ENCODE data around the gene APOLD1.
"Not testable (repeated sequence)": the region's sequence is repeated elsewhere in the genome, so short reads cannot be mapped to it uniquely, and the experiment has no call there.

APOLD1 gene

DNA sequence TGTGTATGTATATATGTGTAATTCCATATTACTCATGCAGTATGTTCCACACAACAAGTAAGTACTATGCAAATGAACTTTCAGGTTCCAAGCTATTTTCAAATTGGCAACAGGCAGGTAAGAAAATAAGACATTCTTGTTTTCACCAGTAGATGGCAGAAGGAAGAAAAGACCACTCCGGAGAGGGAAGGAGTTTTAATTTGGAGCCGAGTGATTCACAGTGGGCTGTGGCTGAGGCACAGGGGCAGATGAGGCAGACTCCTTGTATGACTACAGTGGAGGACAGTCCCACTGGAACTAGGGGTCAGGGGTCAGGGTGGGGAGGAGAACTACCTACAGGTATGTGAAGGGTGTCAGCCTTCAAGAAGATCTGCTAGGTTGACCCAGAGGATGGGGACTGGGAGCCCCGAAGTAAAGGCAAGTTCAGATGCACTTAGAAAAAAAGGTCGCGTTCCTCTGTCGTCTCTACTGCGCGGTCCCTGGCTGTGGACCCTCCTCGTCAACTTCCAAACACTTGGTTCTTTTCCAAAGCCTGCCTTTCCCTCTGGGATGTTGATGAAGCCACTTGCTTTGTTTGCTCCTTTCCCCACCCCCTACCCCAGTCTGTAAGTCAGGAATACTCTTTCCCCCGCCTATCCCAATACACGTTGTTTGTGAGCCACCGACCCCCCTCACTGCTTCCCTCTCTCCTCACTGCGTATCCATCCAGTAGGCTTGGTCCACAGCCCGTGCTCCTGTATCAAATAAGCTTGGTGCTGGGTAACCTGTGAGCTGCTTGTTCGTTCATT, 51.8 kb downstream of the APOLD1 start:
- no peak overlapping the region for H3K27ac Mint-ChIP-seq
- peak; percentile 43 for ATAC-seq
- H3K4me3 Mint-ChIP-seq = no peak overlapping the region
- H3K27me3 Mint-ChIP-seq = no peaks in the 10 kb centered on the region
- H3K9me3 Mint-ChIP-seq = peaks cover 10% of the 10 kb centered on the region
- H3K36me3 Mint-ChIP-seq = peaks cover 26% of the 10 kb centered on the region
- peaks cover 7% of the 10 kb centered on the region for H3K4me1 Mint-ChIP-seq

DNA sequence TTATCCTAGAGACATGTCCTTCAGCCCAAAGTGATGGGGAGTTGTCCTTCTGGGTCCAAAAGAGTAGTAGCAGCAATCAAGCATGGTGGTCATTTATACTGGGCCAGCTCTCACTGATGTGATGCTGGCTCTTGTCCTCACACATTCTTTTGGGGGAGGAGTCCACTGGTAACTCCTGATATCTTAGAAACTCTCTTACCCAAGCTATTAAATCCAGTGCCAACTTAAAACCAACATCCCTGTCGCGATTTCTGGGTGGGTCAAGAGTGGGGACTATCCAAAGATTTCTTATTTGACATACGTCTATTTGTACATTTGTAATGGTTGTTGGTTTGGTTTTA, 52.3 kb downstream of the APOLD1 start:
- H3K4me3 Mint-ChIP-seq = no peak overlapping the region
- no peak overlapping the region for H3K27ac Mint-ChIP-seq
- H3K4me1 Mint-ChIP-seq = peaks cover 7% of the 10 kb centered on the region
- H3K36me3 Mint-ChIP-seq = peaks cover 24% of the 10 kb centered on the region
- H3K27me3 Mint-ChIP-seq = no peaks in the 10 kb centered on the region
- no peak for ATAC-seq
- H3K9me3 Mint-ChIP-seq = peaks cover 5% of the 10 kb centered on the region

DNA sequence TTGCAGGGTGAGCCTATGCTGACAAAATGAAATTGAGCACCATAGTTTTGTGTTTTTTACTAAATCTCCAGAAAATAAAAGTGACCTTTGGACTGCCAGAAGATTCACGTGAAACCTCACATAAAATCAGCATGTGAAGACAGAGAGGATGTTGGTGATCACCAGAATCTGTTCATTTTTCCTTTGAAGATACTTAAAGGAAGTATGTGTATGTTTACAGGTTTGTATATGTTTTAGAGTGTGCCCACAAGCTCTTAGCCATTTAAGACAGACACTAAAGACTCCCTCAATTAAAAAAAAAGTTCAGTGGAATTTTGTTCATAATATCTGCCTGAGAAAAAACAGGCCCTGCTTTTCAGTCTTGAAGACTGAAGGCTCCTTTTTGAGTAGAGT, 53.5 kb downstream of the APOLD1 start:
- H3K27ac Mint-ChIP-seq = no peak overlapping the region
- H3K9me3 Mint-ChIP-seq = peaks cover under 1% of the 10 kb centered on the region
- ATAC-seq = no peak
- peaks cover 7% of the 10 kb centered on the region for H3K4me1 Mint-ChIP-seq
- H3K27me3 Mint-ChIP-seq = no peaks in the 10 kb centered on the region
- no peak overlapping the region for H3K4me3 Mint-ChIP-seq
- peaks cover 16% of the 10 kb centered on the region for H3K36me3 Mint-ChIP-seq

DNA sequence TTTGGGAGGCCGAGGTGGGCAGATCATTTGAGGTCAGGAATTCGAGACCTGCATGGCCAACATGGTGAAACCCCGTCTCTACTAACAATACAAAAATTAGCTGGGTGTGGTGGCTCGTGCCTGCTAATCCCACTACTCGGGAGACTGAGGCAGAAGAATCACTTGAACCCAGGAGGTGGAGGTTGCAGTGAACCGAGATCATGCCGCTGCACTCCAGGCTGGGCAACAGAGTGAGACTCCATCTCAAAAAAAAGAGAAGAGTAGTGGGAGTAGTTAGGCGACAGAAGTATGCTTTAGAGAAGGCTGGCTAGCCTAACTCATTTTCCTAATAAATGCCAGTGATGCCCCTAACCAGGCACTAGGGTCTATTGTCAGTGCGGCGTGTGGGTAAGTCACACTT, 54.0 kb downstream of the APOLD1 start:
- H3K27ac Mint-ChIP-seq, H3K4me1 Mint-ChIP-seq, H3K9me3 Mint-ChIP-seq, H3K4me3 Mint-ChIP-seq, ATAC-seq, H3K27me3 Mint-ChIP-seq: not testable (repeated sequence)
- H3K36me3 Mint-ChIP-seq = peaks cover 13% of the 10 kb centered on the region

DNA sequence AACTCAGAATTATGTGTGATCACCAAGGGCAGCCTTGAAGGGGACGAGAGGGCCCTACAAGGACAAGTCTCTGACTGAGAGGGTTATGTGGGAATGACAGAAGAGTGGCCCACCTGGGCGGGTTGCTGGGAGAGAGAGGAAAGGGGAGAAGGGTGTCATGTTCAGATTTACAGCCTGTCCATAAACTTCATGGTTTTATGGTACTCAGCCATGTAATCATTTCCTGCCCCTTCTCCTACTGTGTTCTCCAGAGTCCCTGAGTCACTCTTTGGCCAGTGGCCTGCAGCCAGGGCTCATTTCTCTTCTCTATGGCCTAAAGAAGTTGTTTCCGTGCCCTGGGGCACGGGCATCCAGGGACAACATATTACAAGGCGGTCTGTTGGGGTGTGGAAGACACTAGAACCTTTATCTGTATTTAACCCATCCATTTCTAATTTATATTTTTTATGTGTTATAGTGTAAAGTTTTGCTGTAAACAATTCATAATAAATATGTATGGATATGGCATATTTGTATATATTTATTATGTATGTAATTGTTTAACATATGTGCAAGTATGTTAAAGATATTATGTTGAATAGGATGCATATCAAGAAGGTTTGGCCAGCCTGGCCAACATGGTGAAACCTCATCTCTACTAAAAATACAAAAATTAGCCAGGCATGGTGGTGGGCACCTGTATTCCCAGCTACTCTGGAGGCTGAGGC, 54.6 kb downstream of the APOLD1 start:
- Mint-ChIP-seq H3K27ac (no peak overlapping the region), H3K4me3 (no peak overlapping the region), H3K9me3 (no peaks in the 10 kb centered on the region), H3K4me1 (peaks cover 7% of the 10 kb centered on the region), H3K27me3 (no peaks in the 10 kb centered on the region), H3K36me3 (peaks cover 13% of the 10 kb centered on the region)
- ATAC-seq = no peak

DNA sequence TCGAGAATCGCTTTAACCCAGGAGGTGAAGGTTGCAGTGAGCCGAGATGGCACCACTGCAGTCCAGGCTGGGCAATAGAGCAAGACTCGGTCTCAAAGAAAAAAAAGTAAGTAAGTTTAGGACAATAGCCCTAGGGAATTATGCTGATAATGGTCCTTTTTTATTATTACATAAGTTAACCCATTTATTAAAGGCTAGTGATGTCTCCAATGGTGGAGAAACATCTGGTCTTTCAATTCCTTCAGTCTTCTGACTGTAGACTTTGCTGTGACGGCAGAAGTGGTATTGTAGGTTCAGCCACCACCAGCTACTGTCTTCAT, 55.1 kb downstream of the APOLD1 start:
- peaks cover 12% of the 10 kb centered on the region for H3K36me3 Mint-ChIP-seq
- H3K9me3 Mint-ChIP-seq = no peaks in the 10 kb centered on the region
- no peak overlapping the region for H3K27ac Mint-ChIP-seq
- peaks cover 7% of the 10 kb centered on the region for H3K4me1 Mint-ChIP-seq
- no peak for ATAC-seq
- no peak overlapping the region for H3K4me3 Mint-ChIP-seq
- no peaks in the 10 kb centered on the region for H3K27me3 Mint-ChIP-seq

Data from stimulated activated memory B cell treated with anti-CD40 and anti-IgM and Interleukin-4, amounts not matched to agents 10 μg/mL and 1 μg/mL and 100 μg/mL, for 72 hours (primary cell).